Neural progenitor cell (in vitro differentiated cells): Measurements from ENCODE around the gene SLC25A42. TPM values are rescaled to one million over a fixed set of nuclear protein-coding genes. Genes with fewer than 3 reads are reported as not detected.

Experiments used
- DNase-seq: peaks from one replicate; pipeline ENCODE4 v3.0.0-alpha.2; 2016; ENCODE audit warnings: low spot score
- H2AFZ ChIP-seq: fragments of 200-600 bp; sonication (generic); replicated peaks from 2 replicates; pipeline ENCODE4 v1.6.1; 2016; ENCODE audit warnings: antibody characterized with exemption
- H3F3A ChIP-seq: fragments of 200-600 bp; sonication (generic); 2 replicates; pipeline ENCODE4 v1.6.1; 2016; ENCODE audit warnings: antibody characterized with exemption, low read depth
- H3K27ac ChIP-seq: fragments of 200-600 bp; sonication (generic); 2 replicates; pipeline ENCODE4 v1.5.1; 2016; ENCODE audit warnings: mild to moderate bottlenecking
- H3K27me3 ChIP-seq: fragments of 200-600 bp; sonication (generic); 2 replicates; pipeline ENCODE4 v1.6.1; 2016; ENCODE audit warnings: mild to moderate bottlenecking, moderate library complexity
- H3K36me3 ChIP-seq: fragments of 200-600 bp; sonication (generic); 2 replicates; pipeline ENCODE4 v1.5.1; 2016
- H3K4me1 ChIP-seq: fragments of 200-600 bp; sonication (generic); 2 replicates; pipeline ENCODE4 v1.6.1; 2016; ENCODE audit warnings: mixed run types
- H3K4me2 ChIP-seq: fragments of 200-600 bp; sonication (generic); 2 replicates; pipeline ENCODE4 v1.6.1; 2016
- H3K4me3 ChIP-seq: fragments of 200-600 bp; sonication (generic); 2 replicates; pipeline ENCODE4 v1.5.1; 2016
- H3K79me2 ChIP-seq: fragments of 200-600 bp; sonication (generic); 2 replicates; pipeline ENCODE4 v1.6.1; 2016; ENCODE audit warnings: low read depth
- H3K9ac ChIP-seq: fragments of 200-600 bp; sonication (generic); 2 replicates; pipeline ENCODE4 v1.6.1; 2016
- H3K9me3 ChIP-seq: fragments of 200-600 bp; sonication (generic); 2 replicates; pipeline ENCODE4 v1.5.1; 2016; ENCODE audit warnings: low read depth
- H4K20me1 ChIP-seq: fragments of 200-600 bp; sonication (generic); 2 replicates; pipeline ENCODE4 v1.6.1; 2016; ENCODE audit warnings: low read depth
- H3K27ac Mint-ChIP-seq: 3 replicates; pipeline ENCODE4 v1.8.0; 2021; ENCODE audit warnings: mixed read lengths
- H3K27me3 Mint-ChIP-seq: 2 replicates; pipeline ENCODE4 v1.8.0; 2022; ENCODE audit warnings: low read depth, mild to moderate bottlenecking, inconsistent platforms, moderate library complexity, mixed read lengths; ENCODE audit not compliant: insufficient read depth
- H3K36me3 Mint-ChIP-seq: 3 replicates; pipeline ENCODE4 v1.8.0; 2021; ENCODE audit warnings: mixed read lengths
- H3K4me1 Mint-ChIP-seq: 3 replicates; pipeline ENCODE4 v1.8.0; 2021; ENCODE audit warnings: mixed read lengths
- H3K4me3 Mint-ChIP-seq: 3 replicates; pipeline ENCODE4 v1.8.0; 2021; ENCODE audit warnings: mild to moderate bottlenecking, moderate library complexity, mixed read lengths
- H3K9me3 Mint-ChIP-seq: 3 replicates; pipeline ENCODE4 v1.8.0; 2020; ENCODE audit warnings: mixed read lengths
- EZH2 ChIP-seq: fragments of 200-600 bp; sonication (generic); IDR thresholded peaks from 2 replicates; pipeline ENCODE4 v1.6.1; 2017; ENCODE audit warnings: antibody characterized with exemption, mild to moderate bottlenecking, moderate library complexity
- EZH2phosphoT487 ChIP-seq: fragments of 200-600 bp; sonication (generic); IDR thresholded peaks from 2 replicates; pipeline ENCODE4 v1.6.1; 2017; ENCODE audit warnings: antibody characterized with exemption
- total RNA-seq: library from RNA; depleted of rRNA; stranded (reverse); fragments of >200 nt; gene quantifications from 2 replicates; pipeline ENCODE4 v1.2.3, GENCODE V29; 2015; ENCODE audit warnings: low replicate concordance
- TF ChIP-seq, protein P1 (sequence below): fragments of 200-600 bp; sonication (generic); IDR thresholded peaks from 2 replicates; pipeline ENCODE4 v1.5.1; 2017; ENCODE audit warnings: antibody characterized with exemption, mild to moderate bottlenecking

Gene SLC25A42
- total RNA-seq, 1 donor from 2014 or later: 4.0 TPM

DNA sequence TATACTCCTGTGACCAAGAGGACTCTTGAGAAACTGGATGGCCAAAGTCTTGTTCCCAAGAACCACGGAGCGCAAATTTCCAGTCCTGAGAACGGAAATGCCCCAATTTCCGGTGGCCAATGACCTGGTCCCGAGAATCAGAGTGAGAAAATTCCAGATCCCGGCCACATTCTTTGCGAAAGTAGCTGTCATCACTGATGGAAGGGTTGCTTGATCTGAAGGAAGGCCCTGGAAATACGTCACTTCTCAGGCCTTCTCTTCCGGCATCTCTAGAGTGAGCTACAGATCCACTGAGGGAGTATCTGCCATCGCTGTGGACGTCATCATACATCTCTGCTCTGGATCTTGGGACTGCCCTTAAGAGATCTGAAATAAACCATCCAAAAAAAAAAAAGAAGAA lies 37.9 kb upstream of the SLC25A42 start:
- no peaks in the 10 kb centered on the region for H3F3A ChIP-seq
- no peaks in the 10 kb centered on the region for H3K36me3 ChIP-seq
- H3K4me2 ChIP-seq: no peak overlapping the region
- no peaks in the 10 kb centered on the region for H3K27me3 Mint-ChIP-seq
- H3K4me3 Mint-ChIP-seq: peak overlapping the region; percentile 31
- peaks cover 78% of the 10 kb centered on the region for H3K79me2 ChIP-seq
- H3K27ac ChIP-seq: no peak overlapping the region
- H3K4me1 ChIP-seq: no peaks in the 10 kb centered on the region
- no peaks in the 10 kb centered on the region for H3K27me3 ChIP-seq
- H3K9me3 ChIP-seq: no peaks in the 10 kb centered on the region
- no peaks in the 10 kb centered on the region for H3K9me3 Mint-ChIP-seq
- H2AFZ ChIP-seq: no peak overlapping the region
- peaks cover 8% of the 10 kb centered on the region for H3K4me1 Mint-ChIP-seq
- H3K9ac ChIP-seq: no peak overlapping the region
- TF ChIP-seq, protein P1, sequence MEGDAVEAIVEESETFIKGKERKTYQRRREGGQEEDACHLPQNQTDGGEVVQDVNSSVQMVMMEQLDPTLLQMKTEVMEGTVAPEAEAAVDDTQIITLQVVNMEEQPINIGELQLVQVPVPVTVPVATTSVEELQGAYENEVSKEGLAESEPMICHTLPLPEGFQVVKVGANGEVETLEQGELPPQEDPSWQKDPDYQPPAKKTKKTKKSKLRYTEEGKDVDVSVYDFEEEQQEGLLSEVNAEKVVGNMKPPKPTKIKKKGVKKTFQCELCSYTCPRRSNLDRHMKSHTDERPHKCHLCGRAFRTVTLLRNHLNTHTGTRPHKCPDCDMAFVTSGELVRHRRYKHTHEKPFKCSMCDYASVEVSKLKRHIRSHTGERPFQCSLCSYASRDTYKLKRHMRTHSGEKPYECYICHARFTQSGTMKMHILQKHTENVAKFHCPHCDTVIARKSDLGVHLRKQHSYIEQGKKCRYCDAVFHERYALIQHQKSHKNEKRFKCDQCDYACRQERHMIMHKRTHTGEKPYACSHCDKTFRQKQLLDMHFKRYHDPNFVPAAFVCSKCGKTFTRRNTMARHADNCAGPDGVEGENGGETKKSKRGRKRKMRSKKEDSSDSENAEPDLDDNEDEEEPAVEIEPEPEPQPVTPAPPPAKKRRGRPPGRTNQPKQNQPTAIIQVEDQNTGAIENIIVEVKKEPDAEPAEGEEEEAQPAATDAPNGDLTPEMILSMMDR: no peak
- TF ChIP-seq EZH2 (no peak), EZH2phosphoT487 (no peak)
- H3K36me3 Mint-ChIP-seq: peaks cover 44% of the 10 kb centered on the region
- no peak overlapping the region for H3K4me3 ChIP-seq
- no peak overlapping the region for H3K27ac Mint-ChIP-seq
- DNase-seq: no peak
- H4K20me1 ChIP-seq: peaks cover 78% of the 10 kb centered on the region

DNA sequence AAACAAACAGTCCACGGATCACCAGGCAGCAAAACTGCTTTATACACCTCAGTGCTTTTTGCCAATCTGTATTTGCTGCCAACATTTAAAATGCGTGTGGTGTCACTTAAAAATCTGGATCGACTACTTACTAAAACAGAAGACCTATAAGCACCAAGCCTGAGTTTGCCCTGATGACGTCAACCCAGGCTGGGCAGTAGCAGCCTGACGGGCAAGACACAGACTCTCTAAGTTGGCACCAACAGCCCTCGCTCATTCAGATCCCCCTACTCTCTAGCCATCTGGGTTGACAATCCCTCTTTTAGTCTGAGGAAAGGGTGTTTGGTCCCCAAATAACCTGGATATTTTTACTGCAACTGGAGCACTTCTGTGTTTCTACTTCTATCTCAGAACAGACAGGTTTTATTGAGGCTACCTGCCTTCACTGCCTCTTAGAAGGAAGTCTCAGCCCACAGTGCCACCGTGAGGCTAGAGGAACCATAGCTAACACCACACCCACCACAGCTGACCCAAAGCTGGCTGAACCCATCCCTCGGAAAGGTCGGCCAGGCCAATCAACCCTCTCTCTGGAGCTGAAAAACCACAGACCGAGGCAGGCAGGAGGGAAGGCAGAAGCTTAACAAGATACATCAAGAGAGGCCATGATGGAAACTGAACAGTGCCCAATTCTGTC lies 37.4 kb upstream of the SLC25A42 start:
- Histone ChIP-seq H3K79me2 (peaks cover 79% of the 10 kb centered on the region), H3K9ac (no peak overlapping the region), H4K20me1 (peaks cover 83% of the 10 kb centered on the region), H3K9me3 (no peaks in the 10 kb centered on the region), H3K36me3 (no peaks in the 10 kb centered on the region), H3F3A (no peaks in the 10 kb centered on the region), H2AFZ (no peak overlapping the region), H3K27me3 (no peaks in the 10 kb centered on the region), H3K4me2 (no peak overlapping the region), H3K4me1 (no peaks in the 10 kb centered on the region), H3K4me3 (no peak overlapping the region), H3K27ac (no peak overlapping the region)
- H3K9me3 Mint-ChIP-seq: no peaks in the 10 kb centered on the region
- no peak overlapping the region for H3K27ac Mint-ChIP-seq
- DNase-seq: peak; percentile 7
- H3K4me3 Mint-ChIP-seq: no peak overlapping the region
- TF ChIP-seq, protein P1: no peak
- no peak for TF ChIP-seq EZH2phosphoT487
- no peak for TF ChIP-seq EZH2
- peaks cover 10% of the 10 kb centered on the region for H3K4me1 Mint-ChIP-seq
- H3K36me3 Mint-ChIP-seq: peaks cover 41% of the 10 kb centered on the region
- H3K27me3 Mint-ChIP-seq: no peaks in the 10 kb centered on the region

DNA sequence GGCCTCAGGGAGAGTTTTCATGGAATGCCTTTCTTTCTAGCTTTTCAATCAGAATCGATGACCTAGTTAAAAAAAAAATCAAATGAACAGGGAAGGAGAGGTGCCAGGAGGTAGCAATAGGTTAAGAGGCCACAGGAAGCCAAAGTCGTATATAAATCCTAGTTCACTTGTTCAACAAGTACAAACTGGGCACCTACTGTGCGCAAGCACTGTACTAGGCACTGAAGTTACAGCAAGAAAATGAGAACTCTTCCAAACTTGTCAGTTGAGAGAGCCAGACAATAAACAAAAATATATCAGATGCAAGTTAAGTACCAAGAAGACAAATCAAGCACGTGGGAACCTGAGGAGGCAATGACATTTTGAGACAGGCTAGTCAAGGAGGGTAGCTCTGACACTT lies 36.6 kb upstream of the SLC25A42 start:
- Histone ChIP-seq H3K4me3 (no peak overlapping the region), H3K4me2 (no peak overlapping the region), H3K27ac (no peak overlapping the region), H3K79me2 (peaks cover 79% of the 10 kb centered on the region), H2AFZ (no peak overlapping the region), H3K9me3 (no peaks in the 10 kb centered on the region), H3K27me3 (no peaks in the 10 kb centered on the region), H3K4me1 (peaks cover 4% of the 10 kb centered on the region), H3K36me3 (no peaks in the 10 kb centered on the region), H4K20me1 (peaks cover 90% of the 10 kb centered on the region), H3F3A (peaks cover 5% of the 10 kb centered on the region), H3K9ac (no peak overlapping the region)
- Mint-ChIP-seq H3K4me1 (peaks cover 15% of the 10 kb centered on the region), H3K9me3 (no peaks in the 10 kb centered on the region), H3K4me3 (no peak overlapping the region), H3K36me3 (peaks cover 41% of the 10 kb centered on the region), H3K27me3 (no peaks in the 10 kb centered on the region), H3K27ac (no peak overlapping the region)
- no peak for TF ChIP-seq EZH2
- no peak for TF ChIP-seq EZH2phosphoT487
- TF ChIP-seq, protein P1: no peak
- DNase-seq: no peak
